Measurements from ENCODE around the gene WDFY3. TPM values are rescaled to one million over a fixed set of nuclear protein-coding genes. Genes with fewer than 3 reads are reported as not detected.

Gene WDFY3
- total and polyA plus RNA-seq, 2 of the 4 experiments (the other 2 are of a cell fraction), result 12.5 to 58.1 TPM

GRCh38 chr4:84790769-84791565 lies 175.5 kb downstream of the WDFY3 start:
- Histone ChIP-seq H3K9me3 (ENCODE audit: control insufficient read depth, insufficient read depth, low read length) (no peaks in the 10 kb centered on the region), H2AK5ac (ENCODE audit: low read depth, low read length) (no peak overlapping the region), H4K20me1 (ENCODE audit: insufficient read depth, low read length) (no peaks in the 10 kb centered on the region), H3K27ac (ENCODE audit: insufficient read depth, low read length) (no peak overlapping the region), H3K36me3 (ENCODE audit: control insufficient read depth, insufficient read depth, low read length) (peaks cover 18% of the 10 kb centered on the region), H4K8ac (ENCODE audit: low read depth in 2 of 2, low read length in 2 of 2) (no peak overlapping the region), H3K56ac (ENCODE audit: extremely low read depth, insufficient read depth, low read length) (no peak overlapping the region), H3K18ac (ENCODE audit: low read depth, low read length) (no peak overlapping the region), H3K23ac (ENCODE audit: low read depth, low read length) (no peak overlapping the region), H2BK120ac (ENCODE audit: low read depth, low read length) (no peak overlapping the region), H3K27me3 (ENCODE audit: control insufficient read depth, insufficient read depth, low read length) (no peaks in the 10 kb centered on the region), H3K9me1 (ENCODE audit: insufficient read depth, low read length) (0 out of 2 replicates have a peak, but pooled peaks cover 3% of the 10 kb centered on the region), H4K91ac (ENCODE audit: insufficient read depth, low read depth, low read length) (no peak overlapping the region), H3K4me3 (ENCODE audit: insufficient read depth, low read depth, low read length) (no peak overlapping the region), H3K4ac (ENCODE audit: low read depth, low read length) (no peak overlapping the region), H3K4me2 (ENCODE audit: low read depth, low read length) (no peak overlapping the region), H3K9ac (ENCODE audit: low read depth, low read length) (no peak overlapping the region), H2AFZ (replicated peaks; ENCODE audit: low read length, poor library complexity) (no peak overlapping the region), H2BK20ac (ENCODE audit: low read depth, low read length) (no peak overlapping the region), H2BK15ac (ENCODE audit: low read depth, low read length) (no peak overlapping the region), H2AK9ac (replicated peaks; ENCODE audit: low read depth, low read length, poor library complexity) (no peak overlapping the region), H2BK5ac (ENCODE audit: low read depth, low read length, poor library complexity, severe bottlenecking) (no peak overlapping the region), H3K79me1 (ENCODE audit: low read depth in 1 of 2, low read length in 2 of 2) (no peaks in the 10 kb centered on the region; a peak in 2 of 4 replicates), H4K5ac (ENCODE audit: low read depth, low read length) (no peak overlapping the region), H3K4me1 (ENCODE audit: control insufficient read depth, insufficient read depth, low read length) (no peaks in the 10 kb centered on the region), H3K14ac (replicated peaks; ENCODE audit: low read depth, low read length) (no peak overlapping the region)
- in situ Hi-C loops (cut with MboI; ENCODE audit: low sequenced_read_pairs), result no loop called here
- WGBS, 2 experiments (ENCODE audit: extremely low coverage in 2 of 2, insufficient read length in 1 of 2), result 100% methylated on average over 2 of the region's 5 CpGs; no CpG with 5 or more reads in 1 of the 2 experiments
- DNase-seq, result no peak
- no peak for ATAC-seq (ENCODE audit: low read depth)
- intact Hi-C loops (cut with micrococcal nuclease), result loop anchor here (5.0 kb wide), 1 partner anchor 176 kb away; the partner anchor contains the start of gene WDFY3
- POLR2A ChIA-PET (ENCODE audit: unreplicated experiment), result no interaction called here
- TF ChIP-seq RCOR1 (IDR thresholded peaks at IDR 0.05; ENCODE audit: insufficient replicate concordance, low read length) (no peak), MAZ (IDR thresholded peaks at IDR 0.05; ENCODE audit: borderline replicate concordance, low read depth, low read length) (no peak), RFX5 (IDR thresholded peaks at IDR 0.05; ENCODE audit: low read depth, low read length) (no peak), NFE2L2 (IDR thresholded peaks at IDR 0.05; ENCODE audit: low read depth, low read length) (no peak), CTCF (conservative IDR thresholded peaks at IDR 0.05; ENCODE audit: low read depth, low read length) (no peak), ELK1 (IDR thresholded peaks at IDR 0.05; ENCODE audit: borderline replicate concordance, low read depth, low read length) (no peak), SMC3 (IDR thresholded peaks at IDR 0.05; ENCODE audit: low read depth, low read length) (no peak), CHD1 (IDR thresholded peaks at IDR 0.05; ENCODE audit: low read depth, low read length) (no peak), POLR2A (IDR thresholded peaks at IDR 0.05; ENCODE audit: low read depth, low read length) (no peak), RAD21 (IDR thresholded peaks at IDR 0.05; ENCODE audit: low read length) (no peak), FOS (IDR thresholded peaks at IDR 0.05; ENCODE audit: low read depth, low read length) (no peak), BHLHE40 (IDR thresholded peaks at IDR 0.05; ENCODE audit: low read depth, low read length) (no peak), CEBPB (IDR thresholded peaks at IDR 0.05; ENCODE audit: low read depth, low read length) (no peak), MXI1 (IDR thresholded peaks at IDR 0.05; ENCODE audit: borderline replicate concordance, low read depth, low read length) (no peak), MAFK (IDR thresholded peaks at IDR 0.05; ENCODE audit: low read depth, low read length) (no peak)
- dilution Hi-C loops (cut with HindIII; ENCODE audit: low sequenced_read_pairs, unreplicated experiment), result no loop called here
- CTCF ChIA-PET, result interaction anchor here (0.6 to 0.8 kb wide), 2 partner anchors 33 to 40 kb away, joined by 3 read pairs; no protein-coding TSS in a partner anchor
- no TSS peak for BruUV-seq (replicated peaks)
